GM12872 (cell line): ENCODE data around the gene SLCO2B1.

ENCODE experiments used
- TF ChIP-seq, protein P1 (sequence below): IDR thresholded peaks from 3 replicates; pipeline ENCODE4 v1.5.1; 2011; ENCODE audit warnings: low read depth, mild to moderate bottlenecking, low read length, moderate library complexity; ENCODE audit not compliant: insufficient read depth

Gene SLCO2B1

DNA sequence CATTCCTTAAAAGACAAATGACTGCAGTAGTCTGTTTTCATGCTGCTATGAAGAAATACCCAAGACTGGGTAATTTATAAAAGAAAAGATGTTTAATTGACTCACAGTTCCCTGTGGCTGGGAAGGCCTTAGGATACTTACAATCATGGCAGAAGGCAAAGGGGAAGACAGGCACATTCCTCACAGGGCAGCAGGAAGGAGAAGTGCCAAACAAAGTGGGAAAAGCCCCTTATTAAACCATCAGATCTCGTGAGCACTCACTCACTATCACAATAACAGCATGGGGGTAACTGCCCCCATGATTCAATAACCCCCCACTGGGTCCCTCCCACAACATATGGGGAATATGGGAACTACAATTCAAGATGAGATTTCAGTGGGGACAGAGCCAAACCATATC is 37.9 kb upstream of the SLCO2B1 start:
- TF ChIP-seq, protein P1, sequence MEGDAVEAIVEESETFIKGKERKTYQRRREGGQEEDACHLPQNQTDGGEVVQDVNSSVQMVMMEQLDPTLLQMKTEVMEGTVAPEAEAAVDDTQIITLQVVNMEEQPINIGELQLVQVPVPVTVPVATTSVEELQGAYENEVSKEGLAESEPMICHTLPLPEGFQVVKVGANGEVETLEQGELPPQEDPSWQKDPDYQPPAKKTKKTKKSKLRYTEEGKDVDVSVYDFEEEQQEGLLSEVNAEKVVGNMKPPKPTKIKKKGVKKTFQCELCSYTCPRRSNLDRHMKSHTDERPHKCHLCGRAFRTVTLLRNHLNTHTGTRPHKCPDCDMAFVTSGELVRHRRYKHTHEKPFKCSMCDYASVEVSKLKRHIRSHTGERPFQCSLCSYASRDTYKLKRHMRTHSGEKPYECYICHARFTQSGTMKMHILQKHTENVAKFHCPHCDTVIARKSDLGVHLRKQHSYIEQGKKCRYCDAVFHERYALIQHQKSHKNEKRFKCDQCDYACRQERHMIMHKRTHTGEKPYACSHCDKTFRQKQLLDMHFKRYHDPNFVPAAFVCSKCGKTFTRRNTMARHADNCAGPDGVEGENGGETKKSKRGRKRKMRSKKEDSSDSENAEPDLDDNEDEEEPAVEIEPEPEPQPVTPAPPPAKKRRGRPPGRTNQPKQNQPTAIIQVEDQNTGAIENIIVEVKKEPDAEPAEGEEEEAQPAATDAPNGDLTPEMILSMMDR, result no peak

DNA sequence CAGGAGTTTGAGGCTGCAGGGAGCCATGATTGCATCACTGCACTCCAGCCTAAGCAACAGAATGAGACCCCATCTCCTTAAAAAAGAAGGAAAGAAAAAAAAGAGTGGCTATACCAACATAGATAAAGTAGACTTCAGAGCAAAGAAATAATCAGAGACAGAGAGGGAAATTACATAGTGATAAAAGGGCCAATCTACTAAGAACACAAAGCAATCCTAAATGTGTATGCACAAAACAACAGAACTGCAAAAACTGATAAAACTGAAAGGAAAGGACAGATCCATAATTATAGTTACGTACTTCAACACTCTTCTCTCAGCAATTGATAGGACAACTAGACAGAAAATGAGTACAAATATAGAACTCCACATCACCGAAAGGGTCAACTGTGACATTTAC is 36.4 kb upstream of the SLCO2B1 start:
- TF ChIP-seq, protein P1, result no peak

DNA sequence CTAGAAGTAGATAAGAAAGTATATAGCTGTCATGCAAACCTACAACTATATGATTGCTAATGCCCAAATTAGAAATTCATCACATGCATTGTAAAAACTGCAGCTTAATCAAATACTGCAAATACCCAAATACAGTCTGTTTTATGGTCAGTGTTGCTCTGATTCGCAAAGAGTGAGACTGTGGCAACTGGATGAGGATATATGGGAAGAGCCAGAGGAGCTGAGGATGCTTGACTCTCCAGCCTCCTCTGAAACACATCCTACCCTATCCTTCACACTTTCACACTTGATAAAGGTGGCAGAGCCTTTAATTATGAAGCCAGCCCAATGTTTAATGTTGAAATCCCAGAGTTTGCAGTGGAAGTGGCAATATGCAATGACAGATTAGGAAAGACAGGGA is 32.3 kb upstream of the SLCO2B1 start:
- TF ChIP-seq, protein P1, result no peak

DNA sequence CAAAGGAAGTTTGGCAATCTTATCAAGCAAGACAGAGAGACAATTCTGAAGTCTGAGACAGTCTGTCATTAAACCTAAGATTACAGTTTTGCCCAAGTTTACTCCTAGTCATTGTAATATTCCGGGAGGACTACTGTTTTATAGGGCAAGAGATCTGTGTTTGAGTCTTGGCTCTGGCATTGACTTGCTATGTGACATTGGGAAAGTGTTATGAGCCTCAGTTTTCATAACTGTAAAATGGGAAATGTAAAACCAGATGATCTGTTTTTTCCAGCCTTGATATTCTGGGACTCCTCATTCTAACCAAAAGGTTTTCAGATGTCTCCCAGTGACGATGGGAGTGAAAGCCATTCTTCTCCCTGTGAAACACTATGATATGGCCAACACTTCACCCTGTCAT is 24.3 kb upstream of the SLCO2B1 start:
- TF ChIP-seq, protein P1, result no peak

DNA sequence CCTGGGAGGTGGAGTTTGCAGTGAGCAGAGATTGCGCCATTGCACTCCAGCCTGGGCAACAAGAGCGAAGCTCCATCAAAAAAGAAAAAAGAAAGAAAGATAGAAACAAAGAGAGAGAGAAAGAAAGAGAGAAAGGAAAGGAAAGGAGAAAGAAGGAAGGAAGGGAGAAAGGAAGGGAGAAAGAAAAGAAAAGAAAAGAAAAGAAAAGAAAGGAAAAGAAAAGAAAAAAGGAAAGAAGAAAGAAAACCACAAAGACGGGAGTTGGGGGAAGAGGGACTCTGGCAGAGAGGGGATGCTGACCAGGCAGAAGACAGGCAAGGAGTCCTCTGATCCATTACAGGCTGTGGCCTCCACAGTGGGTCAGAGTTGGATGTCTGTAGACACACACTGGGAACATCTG is 18.8 kb upstream of the SLCO2B1 start:
- TF ChIP-seq, protein P1, result no peak

DNA sequence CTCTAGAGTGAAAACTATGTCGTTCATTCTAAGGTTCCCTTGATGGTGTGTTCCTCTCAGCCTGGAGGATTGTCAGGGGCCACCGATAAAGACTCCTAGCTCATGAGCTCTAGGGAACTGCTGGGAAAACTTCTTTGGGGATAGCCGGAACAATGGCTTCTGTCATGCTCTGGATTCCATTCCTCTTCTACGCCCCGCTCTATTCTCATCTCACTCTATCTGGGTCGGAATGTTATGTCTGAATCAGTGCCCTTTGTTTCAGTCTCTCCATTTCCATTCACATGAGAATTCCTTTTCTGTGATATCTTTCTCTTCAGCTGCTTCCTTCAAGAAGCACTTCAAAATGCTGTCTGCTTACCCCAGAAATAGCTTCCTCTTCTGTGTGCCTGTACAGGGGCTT is 16.9 kb upstream of the SLCO2B1 start:
- TF ChIP-seq, protein P1, result no peak

DNA sequence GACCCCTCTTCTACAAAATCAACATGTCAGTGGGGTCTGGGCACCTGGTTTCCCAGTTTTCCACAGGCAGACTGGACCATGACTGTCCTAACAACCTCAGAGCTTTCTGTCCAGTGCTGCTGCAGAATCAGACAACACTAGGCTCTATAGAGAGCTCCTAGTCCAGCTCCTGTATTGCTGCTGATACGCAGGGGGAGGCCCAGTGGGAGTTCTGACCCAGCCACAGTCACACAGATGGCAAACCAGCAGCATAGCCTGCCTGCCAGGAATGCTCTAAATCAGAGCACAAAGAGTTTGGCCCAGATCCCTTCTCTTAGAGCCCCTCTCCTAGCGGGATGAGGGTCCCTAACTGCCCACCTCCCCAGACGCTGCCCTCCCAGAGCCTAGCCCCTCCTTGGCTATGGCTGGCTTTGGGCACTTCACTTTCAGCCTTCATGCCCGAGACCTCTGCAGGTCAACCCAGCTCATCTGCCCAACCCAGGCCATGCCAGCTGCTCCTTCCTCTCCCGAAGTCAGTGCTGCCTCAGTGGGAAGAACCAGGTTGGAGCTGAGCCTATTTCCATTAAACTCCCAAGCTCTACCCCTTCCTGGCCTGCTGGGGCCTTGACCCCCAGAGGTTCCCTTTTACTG is 15.8 kb upstream of the SLCO2B1 start:
- TF ChIP-seq, protein P1, result no peak
